DMS79 treated with DMSO at 0.1 percent for 48 hours (cell line): ENCODE measurements around the gene BLOC1S5.
"Not testable (repeated sequence)": the region's sequence is repeated elsewhere in the genome, so short reads cannot be mapped to it uniquely, and the experiment has no call there.

Source experiments
- DNase-seq: peaks from one replicate; lab custom pipeline; 2025; lab: John Stamatoyannopoulos, UW

Gene BLOC1S5

DNA sequence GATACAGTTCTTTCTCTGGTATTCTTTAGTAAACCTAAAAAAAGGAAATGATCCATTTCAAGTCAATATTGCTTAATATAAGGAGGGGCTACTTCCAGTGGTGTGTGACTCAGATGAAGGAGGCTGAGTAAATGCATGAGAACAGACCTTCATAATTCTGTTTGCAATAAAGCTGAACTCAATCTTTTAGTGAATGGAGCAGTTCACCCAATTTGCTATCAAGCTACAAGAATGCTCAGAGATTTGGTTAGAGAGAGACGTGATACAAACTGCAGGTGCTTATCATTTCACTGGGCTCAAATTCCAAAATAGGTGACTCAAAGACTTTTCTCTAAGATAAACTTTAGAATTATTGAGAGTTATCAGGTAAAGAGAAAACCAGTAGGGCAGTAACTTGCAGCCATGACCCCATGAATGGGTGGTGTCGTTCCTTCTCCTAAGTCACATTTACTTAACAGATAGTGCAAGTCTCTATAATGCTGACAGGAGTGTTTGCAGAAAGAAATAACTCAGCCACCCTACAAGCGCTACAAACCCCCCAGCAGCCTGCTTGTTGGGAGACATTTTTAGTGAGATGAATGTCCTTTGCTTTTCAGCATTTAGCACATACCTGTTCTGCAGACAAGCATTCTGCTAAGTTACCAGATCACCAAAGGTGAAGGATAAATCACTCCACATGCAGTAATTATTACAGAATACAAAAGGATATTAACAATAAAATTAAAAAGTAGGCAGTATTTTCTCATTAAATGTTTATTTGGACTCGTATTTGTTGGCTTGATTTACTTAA lies 16.4 kb upstream of the BLOC1S5 start:
- DNase-seq: no peak

DNA sequence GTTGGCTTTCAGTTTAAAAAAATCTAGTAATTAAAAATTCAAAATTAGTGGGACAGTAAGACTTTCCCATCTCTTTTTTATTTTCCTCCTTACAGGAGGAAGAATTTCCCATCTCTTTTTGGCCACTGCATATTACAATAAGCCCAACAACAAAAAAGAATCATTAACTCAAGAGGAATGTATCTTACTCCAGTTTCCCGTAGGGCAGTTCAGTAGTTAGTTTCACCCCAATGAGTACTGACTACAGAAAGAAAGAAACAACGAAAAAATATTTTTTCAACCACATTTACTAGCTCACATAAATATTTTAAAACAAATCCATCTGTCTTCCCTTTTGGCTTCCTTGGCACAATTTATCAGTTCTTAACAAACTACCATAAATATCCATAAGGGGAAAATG lies 14.9 kb upstream of the BLOC1S5 start:
- DNase-seq: no peak

- DNase-seq: no peak
Measured at GRCh38 chr6:8077991-8078390, 13.8 kb upstream of the BLOC1S5 start.

GRCh38 chr6:8075704-8076103 lies 11.5 kb upstream of the BLOC1S5 start:
- DNase-seq: no peak

- DNase-seq: no peak
Measured at GRCh38 chr6:8075185-8075584, 11.0 kb upstream of the BLOC1S5 start.

GRCh38 chr6:8074213-8074612 lies 10.0 kb upstream of the BLOC1S5 start:
- DNase-seq: no peak

DNA sequence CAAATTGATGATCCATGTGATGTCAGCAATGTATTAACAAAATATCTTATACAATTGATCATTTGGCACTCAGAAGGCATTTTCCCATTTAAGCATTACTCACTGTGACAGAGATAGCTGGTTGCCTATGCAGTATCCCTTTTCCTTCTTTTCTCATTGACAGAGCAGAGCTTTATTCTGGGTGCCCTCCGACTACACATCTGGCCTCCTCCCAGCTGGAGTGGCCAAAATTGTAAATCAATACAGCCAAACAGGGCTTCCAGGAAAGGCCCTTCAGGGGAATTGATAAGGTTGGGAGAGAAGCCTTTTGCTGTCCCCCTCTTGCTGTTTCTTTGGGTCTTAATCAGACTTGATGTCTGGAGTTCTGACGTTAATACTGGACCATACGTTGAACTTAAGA lies 9.6 kb upstream of the BLOC1S5 start:
- no peak for DNase-seq

GRCh38 chr6:8070718-8071117 lies 6.5 kb upstream of the BLOC1S5 start:
- DNase-seq: no peak

DNA sequence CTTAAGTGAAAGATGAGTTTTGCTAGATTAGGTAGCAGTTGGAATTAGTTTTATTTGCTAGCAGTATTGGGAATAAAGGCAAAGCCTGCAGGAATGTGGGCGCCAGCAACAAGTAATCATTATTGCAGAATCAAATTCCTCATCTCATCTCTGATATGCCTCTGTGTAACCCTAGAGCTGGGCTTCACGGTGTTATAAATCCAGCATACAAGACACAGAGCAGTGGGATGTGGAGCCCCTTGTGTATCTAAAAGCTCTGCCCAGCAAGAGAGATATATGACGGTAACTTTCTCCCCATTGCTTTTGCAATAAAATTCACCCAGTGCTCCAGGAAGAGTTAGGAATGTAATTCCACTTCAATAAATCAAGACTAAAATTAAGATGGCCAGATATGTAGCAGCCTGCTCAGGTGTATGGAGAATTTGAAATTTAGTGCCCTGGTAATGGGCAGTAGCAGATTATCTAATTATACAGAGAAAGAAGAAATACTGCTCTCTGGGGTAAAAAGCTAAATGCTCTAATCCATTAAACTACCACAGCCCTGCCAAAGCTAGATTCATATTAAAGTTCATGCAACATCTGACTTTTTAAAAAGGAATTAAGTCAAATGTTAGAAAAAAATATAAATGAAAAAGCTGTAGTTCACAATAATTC lies 5.6 kb upstream of the BLOC1S5 start:
- no peak for DNase-seq

- DNase-seq: no peak
Measured at GRCh38 chr6:8069151-8069550, 5.0 kb upstream of the BLOC1S5 start.

- no peak for DNase-seq
Measured at GRCh38 chr6:8066108-8066507, 1.9 kb upstream of the BLOC1S5 start.

DNA sequence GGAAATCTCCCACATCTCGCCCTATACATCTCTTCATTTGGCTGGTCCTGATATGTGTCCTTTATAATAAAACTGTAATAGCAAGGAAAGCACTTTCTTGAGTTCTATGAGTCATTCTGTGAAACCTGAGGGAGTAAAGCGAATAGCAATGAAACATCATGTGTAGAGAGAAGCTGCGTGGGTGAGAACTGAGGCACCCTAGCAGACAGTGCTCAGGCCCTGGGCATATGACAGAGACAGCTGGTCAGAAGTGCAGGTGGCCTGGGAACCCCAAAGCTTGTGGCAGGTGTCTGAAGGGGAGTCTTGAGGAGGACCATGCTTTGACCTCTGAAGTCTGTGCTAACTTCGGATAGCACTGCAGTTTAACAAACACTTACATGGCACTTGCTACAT lies 1.3 kb upstream of the BLOC1S5 start:
- no peak for DNase-seq

- no peak for DNase-seq
Measured at GRCh38 chr6:8064638-8065518, 689 bp upstream of the BLOC1S5 start.

DNA sequence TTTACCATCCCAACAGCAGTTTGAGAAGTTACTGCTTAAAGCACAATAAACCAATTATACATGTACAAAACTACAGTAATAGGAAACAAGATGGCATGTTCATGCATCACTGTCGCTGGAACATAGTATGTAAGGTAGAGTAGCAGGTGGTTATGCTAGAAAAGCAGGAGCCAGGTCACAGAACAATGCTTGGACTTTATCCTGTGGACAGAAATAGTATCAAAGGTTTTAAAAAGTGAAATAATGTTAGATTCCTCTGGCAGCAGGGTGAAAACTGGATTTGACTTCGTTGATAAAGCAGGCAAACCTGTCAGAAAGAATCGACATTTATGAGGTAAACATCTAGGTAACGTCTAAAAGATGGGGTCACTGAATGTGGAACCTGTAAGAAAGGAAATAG lies 2.5 kb downstream of the BLOC1S5 start:
- DNase-seq: no peak

DNA sequence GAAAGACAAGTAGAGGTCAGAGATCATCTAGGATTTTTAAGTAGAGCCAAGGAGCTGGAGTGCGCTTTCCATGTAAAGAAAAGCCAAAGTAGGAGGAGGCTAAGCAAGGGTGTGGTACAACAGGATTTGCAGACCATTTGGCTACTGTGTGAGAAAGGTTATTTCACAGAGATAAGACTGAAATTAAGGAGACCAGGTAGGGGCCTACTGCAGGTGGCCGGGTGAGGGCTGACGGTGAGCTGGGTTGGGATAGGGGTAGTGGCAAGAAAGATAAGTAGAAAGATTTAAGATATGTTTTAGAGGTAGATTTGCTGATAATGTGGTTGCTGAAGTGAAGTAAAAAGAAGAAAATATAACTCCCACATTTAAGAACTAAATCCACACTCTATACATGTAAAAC lies 3.8 kb downstream of the BLOC1S5 start:
- no peak for DNase-seq

- no peak for DNase-seq
Measured at GRCh38 chr6:8059129-8059528, 5.1 kb downstream of the BLOC1S5 start.

DNA sequence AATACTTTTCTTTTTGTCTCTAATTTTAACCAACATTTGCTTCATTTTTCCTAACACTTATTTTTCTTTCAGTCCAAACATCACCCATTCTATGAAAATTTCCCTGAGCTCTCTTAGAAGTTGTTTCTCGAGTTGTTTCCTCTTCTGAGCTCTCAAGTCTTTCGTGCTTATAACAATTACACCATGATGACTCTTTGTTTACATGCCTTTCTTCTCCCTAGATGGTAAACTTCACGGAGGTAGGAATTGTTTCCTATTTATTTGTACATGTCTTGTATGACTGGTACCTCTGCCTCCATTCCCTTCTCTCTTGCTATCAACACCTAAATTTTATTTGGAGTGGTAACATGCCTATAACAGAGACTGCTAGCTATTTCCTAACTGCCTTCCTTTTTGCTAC lies 6.4 kb downstream of the BLOC1S5 start:
- DNase-seq: no peak

DNA sequence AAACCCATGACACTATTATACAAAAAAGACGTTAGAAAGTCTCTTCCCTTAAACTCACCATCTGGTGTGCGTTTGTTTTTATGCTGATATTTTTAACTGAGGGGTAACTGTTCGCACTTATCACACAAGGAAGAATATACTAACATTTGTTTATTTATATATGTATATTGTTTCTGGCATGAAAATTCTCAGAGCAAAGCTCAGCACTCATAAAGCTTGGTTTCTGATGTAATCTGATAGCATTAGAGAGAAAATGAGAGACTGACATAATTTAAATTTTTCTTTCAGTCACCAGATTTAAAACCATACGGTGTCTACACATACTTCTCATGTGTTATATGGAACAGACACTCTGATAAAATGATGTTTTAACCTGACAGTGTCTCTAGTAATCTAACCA lies 6.9 kb downstream of the BLOC1S5 start:
- no peak for DNase-seq

- no peak for DNase-seq
Measured at GRCh38 chr6:8054276-8054675, 9.9 kb downstream of the BLOC1S5 start.

DNA sequence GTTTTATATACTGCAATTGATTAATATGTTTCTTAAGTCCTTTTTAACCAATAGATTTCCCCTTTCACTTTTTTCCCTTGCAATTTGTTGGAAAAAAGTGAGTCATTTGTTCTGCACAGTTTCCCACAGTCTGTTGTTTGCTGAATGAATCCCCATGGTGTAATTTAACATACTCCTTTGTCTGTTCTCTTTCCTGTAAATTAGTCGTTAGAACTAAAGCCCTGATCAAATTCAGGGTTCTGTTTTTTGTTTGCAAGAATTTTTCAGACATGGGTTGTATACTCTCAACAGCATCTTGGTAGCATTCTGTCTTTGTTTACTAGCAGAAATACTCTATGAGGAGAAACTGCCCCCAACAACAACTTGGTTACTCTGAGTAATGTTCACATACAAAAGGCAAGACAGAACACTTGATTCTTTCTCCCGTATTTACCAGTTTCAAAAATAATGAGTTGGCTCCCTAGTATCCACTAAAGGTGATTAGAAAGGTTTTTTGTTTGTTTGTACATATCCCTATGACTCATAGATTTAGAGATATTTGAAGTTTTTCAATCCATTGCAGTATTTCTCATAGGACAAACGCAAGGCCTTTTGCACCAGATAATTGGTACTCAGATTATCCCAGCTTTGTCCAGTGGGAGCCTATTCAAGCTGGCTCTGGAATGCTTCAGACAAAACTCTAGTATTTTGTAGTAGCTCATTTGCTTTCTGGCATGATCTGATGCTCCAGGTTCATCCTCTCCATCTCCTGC lies 16.5 kb downstream of the BLOC1S5 start:
- no peak for DNase-seq

- DNase-seq: not testable (repeated sequence)
Measured at GRCh38 chr6:8045769-8046168, 18.4 kb downstream of the BLOC1S5 start.

DNA sequence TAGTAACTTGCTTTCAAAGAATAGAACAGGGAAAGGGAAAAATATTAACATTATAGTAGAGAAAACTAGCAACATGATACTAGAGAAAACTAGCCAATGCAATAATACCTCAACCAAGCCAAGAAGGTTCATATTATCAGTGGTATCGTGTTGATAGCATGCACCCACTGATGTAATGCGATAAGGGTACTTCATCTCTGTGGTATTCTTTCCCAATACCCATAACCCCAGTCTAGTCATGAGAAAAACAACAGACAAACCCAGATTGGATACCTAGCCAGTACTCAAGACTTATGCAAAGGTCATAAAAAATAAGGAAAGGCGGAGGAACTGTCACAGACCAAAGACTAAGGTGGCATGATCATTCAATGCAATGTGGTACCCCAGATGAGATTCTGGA lies 21.0 kb downstream of the BLOC1S5 start:
- no peak for DNase-seq
